Upper lobe of right lung (tissue), 1 donor: ENCODE data around the gene SRRD. TPM values are rescaled to one million over a fixed set of nuclear protein-coding genes. Genes with fewer than 3 reads are reported as not detected.

Experiments used
- ATAC-seq: fragments of 200-7000 bp; cut with Tn5 transposase; one replicate; pipeline ENCODE4 v1.9.1; 2020; ENCODE audit warnings: mild to moderate bottlenecking, moderate library complexity
- DNase-seq: peaks from one replicate; pipeline ENCODE4 v3.0.0-alpha.2; 2020
- H3K27ac ChIP-seq: fragments of 200-600 bp; one replicate; pipeline ENCODE4 v1.8.0; 2022
- H3K27me3 ChIP-seq: fragments of 200-600 bp; one replicate; pipeline ENCODE4 v1.8.0; 2022; ENCODE audit warnings: mild to moderate bottlenecking
- H3K36me3 ChIP-seq: fragments of 200-600 bp; one replicate; pipeline ENCODE4 v1.8.0; 2022
- H3K4me1 ChIP-seq: fragments of 200-600 bp; one replicate; pipeline ENCODE4 v1.8.0; 2022
- H3K4me3 ChIP-seq: fragments of 200-600 bp; one replicate; pipeline ENCODE4 v1.8.0; 2022; ENCODE audit warnings: mild to moderate bottlenecking
- H3K9me3 ChIP-seq: fragments of 200-600 bp; one replicate; pipeline ENCODE4 v1.8.0; 2022
- intact Hi-C: fragments of 100-400 bp; cut with DNase I; formaldehyde crosslinking; loops from one replicate; pipeline ENCODE4 v1.11.0; 2022
- total RNA-seq: library from RNA; stranded (reverse); fragmentation: NEBNext Ultra II Directional; extraction: Animal tissue kit (Norgen Biotek cat#: 25700); gene quantifications from one replicate; pipeline ENCODE4 v1.2.1, GENCODE V29; 2021
- TF ChIP-seq, protein P1 (sequence below): fragments of 200-600 bp; IDR thresholded peaks from one replicate; pipeline ENCODE4 v1.8.0; 2022; ENCODE audit warnings: antibody characterized with exemption
- donor health status: DM: no; HTN: yes; CAD: no; lungs with severe emphysema.

SRRD gene
- total RNA-seq, 1 donor from 2014 or later, result 14.6 TPM

DNA sequence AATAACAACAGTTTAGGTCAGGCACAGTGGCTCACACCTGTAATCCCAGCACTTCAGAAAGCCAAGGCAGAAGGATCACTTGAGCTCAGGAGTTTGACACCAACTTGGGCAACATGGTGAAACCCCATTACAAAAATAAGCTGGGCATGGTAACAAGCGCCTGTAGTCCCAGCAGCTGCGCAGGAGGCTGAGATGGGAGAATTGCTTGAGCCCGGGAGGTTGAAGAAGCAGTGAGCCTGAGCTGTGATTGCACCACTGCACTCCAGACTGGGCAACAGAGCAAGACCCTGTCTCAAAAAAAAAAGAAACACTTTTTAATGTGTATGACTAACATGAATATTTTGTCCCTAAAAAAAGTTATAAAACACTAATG lies 53.1 kb downstream of the SRRD start:
- no peaks in the 10 kb centered on the region for H3K4me1 ChIP-seq
- no peak overlapping the region for H3K4me3 ChIP-seq
- H3K9me3 ChIP-seq, result no peaks in the 10 kb centered on the region
- no peaks in the 10 kb centered on the region for H3K27me3 ChIP-seq
- ATAC-seq (no peak), DNase-seq (no peak)
- intact Hi-C loops, result no loop called here
- TF ChIP-seq, protein P1, sequence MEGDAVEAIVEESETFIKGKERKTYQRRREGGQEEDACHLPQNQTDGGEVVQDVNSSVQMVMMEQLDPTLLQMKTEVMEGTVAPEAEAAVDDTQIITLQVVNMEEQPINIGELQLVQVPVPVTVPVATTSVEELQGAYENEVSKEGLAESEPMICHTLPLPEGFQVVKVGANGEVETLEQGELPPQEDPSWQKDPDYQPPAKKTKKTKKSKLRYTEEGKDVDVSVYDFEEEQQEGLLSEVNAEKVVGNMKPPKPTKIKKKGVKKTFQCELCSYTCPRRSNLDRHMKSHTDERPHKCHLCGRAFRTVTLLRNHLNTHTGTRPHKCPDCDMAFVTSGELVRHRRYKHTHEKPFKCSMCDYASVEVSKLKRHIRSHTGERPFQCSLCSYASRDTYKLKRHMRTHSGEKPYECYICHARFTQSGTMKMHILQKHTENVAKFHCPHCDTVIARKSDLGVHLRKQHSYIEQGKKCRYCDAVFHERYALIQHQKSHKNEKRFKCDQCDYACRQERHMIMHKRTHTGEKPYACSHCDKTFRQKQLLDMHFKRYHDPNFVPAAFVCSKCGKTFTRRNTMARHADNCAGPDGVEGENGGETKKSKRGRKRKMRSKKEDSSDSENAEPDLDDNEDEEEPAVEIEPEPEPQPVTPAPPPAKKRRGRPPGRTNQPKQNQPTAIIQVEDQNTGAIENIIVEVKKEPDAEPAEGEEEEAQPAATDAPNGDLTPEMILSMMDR, result no peak
- no peak overlapping the region for H3K27ac ChIP-seq
- H3K36me3 ChIP-seq, result peaks cover 55% of the 10 kb centered on the region

DNA sequence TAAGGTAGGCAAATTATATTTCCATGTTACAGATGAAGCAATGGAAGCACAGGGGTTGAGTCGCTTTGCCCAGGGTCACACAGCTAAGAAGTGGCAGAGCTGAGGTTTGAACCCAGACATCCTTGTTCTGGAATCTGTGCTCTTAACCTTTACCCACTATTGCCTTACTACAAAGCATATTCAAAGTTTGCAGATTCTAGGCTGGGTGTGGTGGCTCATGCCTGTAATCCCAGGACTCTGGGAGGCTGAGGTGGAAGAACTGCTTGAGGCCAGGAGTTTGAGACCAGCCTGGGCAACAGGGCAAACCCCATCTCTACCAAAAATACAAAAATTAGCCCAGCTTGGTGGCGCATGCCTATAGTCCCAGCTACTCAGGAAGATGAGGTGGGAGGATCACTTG lies 56.4 kb downstream of the SRRD start:
- no peaks in the 10 kb centered on the region for H3K4me1 ChIP-seq
- DNase-seq (no peak), ATAC-seq (no peak)
- intact Hi-C loops, result no loop called here
- no peaks in the 10 kb centered on the region for H3K9me3 ChIP-seq
- H3K4me3 ChIP-seq, result no peak overlapping the region
- H3K27me3 ChIP-seq, result no peaks in the 10 kb centered on the region
- H3K27ac ChIP-seq, result no peak overlapping the region
- TF ChIP-seq, protein P1, result no peak
- peaks cover 46% of the 10 kb centered on the region for H3K36me3 ChIP-seq

DNA sequence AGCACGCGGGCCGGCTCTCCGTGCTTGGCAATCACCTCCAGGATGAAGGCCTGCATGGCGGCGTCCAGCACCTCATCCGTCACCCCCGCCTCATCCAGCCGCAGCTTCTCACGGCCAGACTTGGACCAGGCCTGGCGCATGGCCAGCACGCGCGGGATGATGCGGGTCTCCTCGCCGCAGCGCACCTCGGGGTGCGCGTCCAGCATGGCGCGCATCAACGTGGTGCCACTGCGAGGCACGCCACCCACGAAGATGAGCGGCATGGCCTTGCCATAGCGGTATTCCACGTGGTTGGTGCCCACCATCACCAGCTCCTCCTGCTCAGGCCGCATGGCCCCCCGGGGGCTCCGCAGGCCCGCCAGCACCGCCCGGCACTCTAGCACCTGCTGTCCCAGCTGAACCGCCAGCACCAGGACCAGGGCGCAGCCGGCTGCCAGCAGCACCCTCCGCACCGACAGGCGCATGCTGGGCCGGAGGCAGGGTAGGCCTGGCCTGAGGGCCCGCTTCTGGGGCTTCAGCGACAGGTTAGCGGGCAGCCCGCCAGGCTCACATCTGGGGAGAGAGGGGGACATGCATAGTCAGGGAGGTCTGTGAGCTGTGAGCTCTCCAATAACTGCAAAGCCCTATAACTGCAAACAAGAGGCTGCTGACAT lies 57.6 kb downstream of the SRRD start:
- DNase-seq, result no peak
- H3K9me3 ChIP-seq, result no peaks in the 10 kb centered on the region
- intact Hi-C loops, result no loop called here
- peaks cover 46% of the 10 kb centered on the region for H3K36me3 ChIP-seq
- TF ChIP-seq, protein P1, result no peak
- no peak overlapping the region for H3K27ac ChIP-seq
- no peak for ATAC-seq
- H3K27me3 ChIP-seq, result no peaks in the 10 kb centered on the region
- H3K4me3 ChIP-seq, result no peak overlapping the region
- no peaks in the 10 kb centered on the region for H3K4me1 ChIP-seq

GRCh38 chr22:26542831-26543230 lies 59.2 kb downstream of the SRRD start:
- no peak for DNase-seq
- Histone ChIP-seq H3K9me3 (no peaks in the 10 kb centered on the region), H3K27me3 (no peaks in the 10 kb centered on the region), H3K27ac (no peak overlapping the region), H3K36me3 (peaks cover 49% of the 10 kb centered on the region), H3K4me1 (no peaks in the 10 kb centered on the region), H3K4me3 (no peak overlapping the region)
- ATAC-seq, result peak; percentile 76
- TF ChIP-seq, protein P1, result no peak
- intact Hi-C loops, result no loop called here

Other genes starting within 250 kb of the SRRD start
- gene ASPHD2, start 54.6 kb upstream of the SRRD start, total RNA-seq, result 1.2 TPM
- 31.0 TPM for gene HPS4, start 94 bp upstream of the SRRD start, total RNA-seq
- 33.1 TPM for gene TFIP11, start 28.6 kb downstream of the SRRD start, total RNA-seq
- 83.1 TPM for gene TPST2, start 106.3 kb downstream of the SRRD start, total RNA-seq
- gene CRYBB1, start 134.2 kb downstream of the SRRD start, total RNA-seq, result 0.55 TPM
- not detected for gene CRYBA4, start 138.1 kb downstream of the SRRD start, total RNA-seq
- 6.1 TPM for gene MIAT, start 173.7 kb downstream of the SRRD start, total RNA-seq